ENCODE measurements around the gene STRA8. TPM values are rescaled to one million over a fixed set of nuclear protein-coding genes. Genes with fewer than 3 reads are reported as not detected.
A peak's percentile ranks its signal among the peaks of the same experiment; 100 is the strongest.

The STRA8 gene
- total RNA-seq, 1 experiment from 2014 or later, result not detected

GRCh38 chr7:135290594-135290993 is 57.0 kb downstream of the STRA8 start:
- in situ Hi-C loops (cut with HindIII; ENCODE audit: low pct_unique_long_range_greater_than_20kb, low sequenced_read_pairs), result no loop called here
- DNase-seq (ENCODE audit: low read depth, low spot score) (no peak), ATAC-seq (no peak)
- no peak overlapping the region for H3K4me3 ChIP-seq (ENCODE audit: low read depth in 2 of 2, low read length in 2 of 2)
- ChIA-PET CTCF (no interaction called here), POLR2A (no interaction called here)
- H3K27me3 ChIP-seq (ENCODE audit: control insufficient read depth, insufficient read depth, low read length), result 0 out of 2 replicates have a peak, but pooled peaks cover 3% of the 10 kb centered on the region
- TF ChIP-seq POLR2AphosphoS5 (IDR thresholded peaks at IDR 0.05; ENCODE audit: low read depth, low read length) (no peak), REST (IDR thresholded peaks at IDR 0.05; ENCODE audit: insufficient read depth in 1 of 2, low read depth in 2 of 2, low read length in 1 of 2) (no peak), SIN3A (IDR thresholded peaks at IDR 0.05; ENCODE audit: borderline replicate concordance, insufficient read depth, low read depth, low read length) (no peak), CTCF (IDR thresholded peaks at IDR 0.05) (no peak), TCF7L2 (IDR thresholded peaks at IDR 0.05; ENCODE audit: low read depth, low read length) (no peak)
- intact Hi-C loops (cut with micrococcal nuclease; ENCODE audit: unreplicated experiment), result no loop called here
- no TSS peak for BruUV-seq (replicated peaks)
- H3K36me3 ChIP-seq (ENCODE audit: control insufficient read depth, insufficient read depth, low read length), result no peaks in the 10 kb centered on the region
- no peaks in the 10 kb centered on the region for H3K9me3 ChIP-seq (ENCODE audit: control insufficient read depth, insufficient read depth, low read depth, low read length)
- no peak overlapping the region for H3K27ac ChIP-seq (ENCODE audit: low read length)
- H3K4me1 ChIP-seq (ENCODE audit: control insufficient read depth, insufficient read depth, low read length), result no peaks in the 10 kb centered on the region

DNA sequence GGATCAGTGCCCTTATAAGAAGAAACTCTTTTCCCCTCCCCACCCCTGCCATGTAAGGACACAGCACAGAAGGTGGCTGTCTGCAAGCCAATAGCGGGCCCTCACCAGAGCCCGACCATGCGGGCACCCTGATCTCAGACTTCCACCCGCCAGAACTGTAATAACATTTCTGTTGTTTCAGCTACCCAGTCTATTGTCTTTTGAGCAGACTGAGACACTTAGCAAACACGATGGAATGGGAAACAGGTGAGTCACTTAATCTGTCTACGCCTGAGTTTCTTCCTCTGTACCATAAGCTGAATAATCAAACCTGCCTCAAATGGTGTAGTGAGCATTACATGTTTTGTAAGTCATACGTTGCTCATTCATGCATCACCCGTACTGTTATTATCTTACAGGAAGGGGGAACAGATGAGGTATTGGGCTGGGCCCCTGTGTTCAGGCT is 58.2 kb downstream of the STRA8 start:
- Histone ChIP-seq H3K4me3 (ENCODE audit: low read depth in 2 of 2, low read length in 2 of 2) (no peak overlapping the region), H3K4me1 (ENCODE audit: control insufficient read depth, insufficient read depth, low read length) (no peaks in the 10 kb centered on the region), H3K27ac (ENCODE audit: low read length) (no peak overlapping the region), H3K36me3 (ENCODE audit: control insufficient read depth, insufficient read depth, low read length) (no peaks in the 10 kb centered on the region), H3K9me3 (ENCODE audit: control insufficient read depth, insufficient read depth, low read depth, low read length) (no peaks in the 10 kb centered on the region), H3K27me3 (ENCODE audit: control insufficient read depth, insufficient read depth, low read length) (0 out of 2 replicates have a peak, but pooled peaks cover 3% of the 10 kb centered on the region)
- ATAC-seq, result peak; percentile 45
- ChIA-PET CTCF (no interaction called here), POLR2A (no interaction called here)
- no TSS peak for BruUV-seq (replicated peaks)
- TF ChIP-seq POLR2AphosphoS5 (IDR thresholded peaks at IDR 0.05; ENCODE audit: low read depth, low read length) (no peak), SIN3A (IDR thresholded peaks at IDR 0.05; ENCODE audit: borderline replicate concordance, insufficient read depth, low read depth, low read length) (no peak), TCF7L2 (IDR thresholded peaks at IDR 0.05; ENCODE audit: low read depth, low read length) (no peak), REST (IDR thresholded peaks at IDR 0.05; ENCODE audit: insufficient read depth in 1 of 2, low read depth in 2 of 2, low read length in 1 of 2) (no peak), CTCF (IDR thresholded peaks at IDR 0.05) (no peak)
- intact Hi-C loops (cut with micrococcal nuclease; ENCODE audit: unreplicated experiment), result no loop called here
- in situ Hi-C loops (cut with HindIII; ENCODE audit: low pct_unique_long_range_greater_than_20kb, low sequenced_read_pairs), result no loop called here
- DNase-seq (ENCODE audit: low read depth, low spot score), result peak; percentile 47
